ENCODE measurements around the gene LPAR3.
A peak's percentile ranks its signal among the peaks of the same experiment; 100 is the strongest.
"Not testable (repeated sequence)": the region's sequence is repeated elsewhere in the genome, so short reads cannot be mapped to it uniquely, and the experiment has no call there.

Gene LPAR3

GRCh38 chr1:84892705-84893618 lies at the start of gene LPAR3:
Gene LPAR3, minus strand, starts transcription at chr1:84893206. Its CDS starts 27,086 bp downstream, at chr1:84866120.
- peak; percentile 36 for DNase-seq

GRCh38 chr1:84941843-84942242 lies 48.8 kb upstream of the LPAR3 start:
- DNase-seq = no peak

- no peak for DNase-seq
Measured at GRCh38 chr1:84940481-84940880, 47.5 kb upstream of the LPAR3 start.

- DNase-seq = no peak
Measured at GRCh38 chr1:84939761-84940160, 46.8 kb upstream of the LPAR3 start.

- no peak for DNase-seq
Measured at GRCh38 chr1:84939151-84939550, 46.1 kb upstream of the LPAR3 start.

GRCh38 chr1:84936116-84936810 lies 43.3 kb upstream of the LPAR3 start:
- DNase-seq = peak; percentile 32

- no peak for DNase-seq
Measured at GRCh38 chr1:84933011-84933611, 40.1 kb upstream of the LPAR3 start.

GRCh38 chr1:84930831-84931230 lies 37.8 kb upstream of the LPAR3 start:
- DNase-seq = no peak

- no peak for DNase-seq
Measured at GRCh38 chr1:84930329-84930728, 37.3 kb upstream of the LPAR3 start.

- DNase-seq = no peak
Measured at GRCh38 chr1:84929581-84929980, 36.6 kb upstream of the LPAR3 start.

GRCh38 chr1:84928979-84929378 lies 36.0 kb upstream of the LPAR3 start:
- no peak for DNase-seq

GRCh38 chr1:84923317-84923716 lies 30.3 kb upstream of the LPAR3 start:
- no peak for DNase-seq

- DNase-seq = no peak
Measured at GRCh38 chr1:84920159-84920558, 27.2 kb upstream of the LPAR3 start.

GRCh38 chr1:84919461-84919970 lies 26.5 kb upstream of the LPAR3 start:
- DNase-seq = no peak

- no peak for DNase-seq
Measured at GRCh38 chr1:84918726-84919336, 25.8 kb upstream of the LPAR3 start.

GRCh38 chr1:84916897-84917296 lies 23.9 kb upstream of the LPAR3 start:
- no peak for DNase-seq

GRCh38 chr1:84913555-84913892 lies 20.5 kb upstream of the LPAR3 start:
- no peak for DNase-seq

GRCh38 chr1:84912726-84913554 lies 19.9 kb upstream of the LPAR3 start:
- no peak for DNase-seq

- not testable (repeated sequence) for DNase-seq
Measured at GRCh38 chr1:84908746-84909464, 15.9 kb upstream of the LPAR3 start.

- DNase-seq = no peak
Measured at GRCh38 chr1:84907095-84907827, 14.3 kb upstream of the LPAR3 start.

- DNase-seq = not testable (repeated sequence)
Measured at GRCh38 chr1:84902727-84903126, 9.7 kb upstream of the LPAR3 start.

Measured in left hindlimb (tissue), 1 donor.